Bone marrow (tissue), 2 donors: Measurements from ENCODE around the gene MVB12B.
"Not testable (repeated sequence)": the region's sequence is repeated elsewhere in the genome, so short reads cannot be mapped to it uniquely, and the experiment has no call there.

ENCODE experiments used
- DNase-seq, 2 donors: peaks; one replicate each; lab custom pipeline; 2025; lab: John Stamatoyannopoulos, UW

MVB12B gene

GRCh38 chr9:126326228-126327005 lies at the start of gene MVB12B:
Gene MVB12B (plus strand): TSS chr9:126326829. CDS start chr9:126326930, 101 bp downstream.
- no peak for DNase-seq

GRCh38 chr9:126283799-126284465 lies 42.7 kb upstream of the MVB12B start:
- DNase-seq, result no peak

- not testable (repeated sequence) for DNase-seq
Observed at GRCh38 chr9:126285652-126286051, 41.0 kb upstream of the MVB12B start.

GRCh38 chr9:126287166-126287866 lies 39.3 kb upstream of the MVB12B start:
- no peak for DNase-seq

DNA sequence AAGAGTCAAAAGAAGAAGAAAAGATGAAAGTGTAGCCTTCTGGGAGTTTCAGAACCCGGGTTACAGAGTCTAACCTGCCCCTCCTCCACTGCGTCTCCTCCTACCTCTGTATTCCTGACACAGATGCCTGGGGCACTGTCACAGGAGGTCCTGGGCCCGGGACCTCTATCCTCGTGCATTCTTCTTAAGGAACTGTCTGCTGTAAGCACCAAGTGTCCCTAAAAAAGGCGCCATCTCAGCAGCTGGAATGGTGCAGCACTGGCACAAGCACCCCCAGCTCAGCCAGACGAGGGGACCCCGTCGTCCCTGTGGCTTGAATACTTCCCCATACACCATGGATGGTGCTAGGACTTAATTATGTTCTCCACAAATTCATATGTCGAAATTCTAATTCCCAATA lies 35.8 kb upstream of the MVB12B start:
- no peak for DNase-seq

DNA sequence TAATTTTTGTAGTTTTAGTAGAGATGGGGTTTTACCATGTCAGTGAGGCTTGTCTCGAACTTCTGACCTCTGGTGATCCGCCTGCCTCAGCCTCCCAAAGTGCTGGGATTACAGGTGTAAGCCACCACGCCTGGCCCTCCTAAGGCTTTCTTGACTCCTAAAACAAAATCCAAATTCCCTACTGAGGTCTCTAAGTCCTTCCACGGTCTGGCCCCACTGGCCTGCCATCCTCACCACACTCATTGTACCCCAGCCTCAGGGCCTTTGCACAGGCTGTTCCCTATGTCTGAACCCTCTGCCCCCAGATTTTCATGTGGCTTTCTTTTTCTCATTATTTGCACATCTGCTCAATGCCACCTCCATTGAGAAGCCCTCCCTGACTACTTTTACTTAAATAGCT lies 34.7 kb upstream of the MVB12B start:
- DNase-seq, result no peak

- DNase-seq, result no peak
Observed at GRCh38 chr9:126292736-126293521, 33.7 kb upstream of the MVB12B start.

GRCh38 chr9:126293522-126293889 lies 33.1 kb upstream of the MVB12B start:
- no peak for DNase-seq

DNA sequence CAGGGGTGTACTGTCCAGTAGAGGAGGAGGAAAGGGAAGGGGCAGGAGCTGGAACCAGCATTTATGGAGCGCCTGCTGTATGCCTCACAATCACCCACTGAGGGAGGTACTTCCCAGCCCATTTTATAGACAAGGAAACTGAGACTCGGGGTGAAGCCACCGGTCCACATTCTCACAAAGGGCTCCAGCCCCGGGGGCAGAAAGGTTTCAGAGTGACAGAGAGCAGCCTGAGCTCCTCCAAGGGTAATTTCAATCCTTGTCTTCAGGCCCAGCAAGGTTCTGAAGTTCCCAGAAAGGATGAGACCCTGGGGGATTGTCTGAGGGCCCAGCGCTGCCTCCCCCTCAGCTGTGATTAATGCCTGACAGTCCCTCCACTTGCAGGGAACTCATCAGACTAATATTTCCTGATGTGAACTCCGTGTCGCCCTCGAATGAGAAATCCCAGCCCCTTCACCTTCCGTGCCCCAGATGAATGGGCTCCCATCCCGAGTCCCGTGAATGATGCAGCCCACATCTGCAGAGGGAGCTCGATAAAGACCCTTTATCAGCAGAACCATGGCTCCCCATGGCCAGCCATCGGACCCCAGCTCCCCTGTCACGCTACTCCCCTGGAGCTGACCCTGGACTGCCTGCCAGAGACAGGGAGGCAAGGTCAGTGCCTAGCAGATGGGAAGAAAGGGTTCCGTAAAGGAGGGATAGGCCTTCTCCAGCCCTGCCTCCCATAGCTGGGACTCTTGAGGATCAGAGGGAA lies 32.1 kb upstream of the MVB12B start:
- DNase-seq, result no peak

GRCh38 chr9:126295082-126295477 lies 31.5 kb upstream of the MVB12B start:
- no peak for DNase-seq

DNA sequence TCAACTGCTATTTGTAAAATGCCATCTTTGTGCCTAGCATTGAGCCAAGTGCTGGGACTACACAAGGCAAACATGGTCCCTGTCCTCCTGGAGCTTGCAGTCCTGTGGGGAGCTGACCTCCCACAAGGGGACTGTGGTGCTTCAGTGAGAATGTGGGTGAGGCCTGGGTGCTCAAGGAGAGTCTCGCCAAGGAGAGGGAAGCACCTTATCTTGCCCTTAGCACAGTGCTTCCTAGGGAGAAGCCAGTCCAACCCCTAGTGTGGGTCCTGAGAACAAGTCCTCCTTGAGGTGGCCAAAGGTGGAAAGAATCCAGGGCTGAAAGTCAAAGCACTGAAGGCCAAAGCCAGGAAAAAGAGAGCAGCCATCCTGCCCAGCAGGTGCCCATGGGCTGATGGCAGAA lies 31.1 kb upstream of the MVB12B start:
- no peak for DNase-seq

- DNase-seq, result no peak
Observed at GRCh38 chr9:126295936-126296600, 30.6 kb upstream of the MVB12B start.

DNA sequence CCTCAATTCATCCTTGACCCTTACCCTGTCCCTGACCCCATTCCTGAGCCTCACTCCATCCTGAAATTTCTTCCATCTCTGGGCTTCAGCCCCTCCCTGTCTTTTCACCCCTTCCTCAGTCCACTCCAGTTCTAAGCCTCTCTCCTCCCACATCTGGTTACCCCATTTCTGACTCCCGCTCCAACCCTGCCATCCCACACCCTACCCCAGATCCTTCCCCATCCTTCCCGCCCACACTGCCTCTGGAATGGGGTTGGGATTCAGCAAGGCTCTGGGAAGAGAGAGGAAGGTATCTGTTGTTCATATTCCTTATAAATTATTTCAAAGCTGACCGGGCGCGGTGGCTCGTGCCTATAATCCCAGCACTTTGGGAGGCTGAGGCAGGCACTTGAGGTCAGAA lies 29.9 kb upstream of the MVB12B start:
- no peak for DNase-seq

DNA sequence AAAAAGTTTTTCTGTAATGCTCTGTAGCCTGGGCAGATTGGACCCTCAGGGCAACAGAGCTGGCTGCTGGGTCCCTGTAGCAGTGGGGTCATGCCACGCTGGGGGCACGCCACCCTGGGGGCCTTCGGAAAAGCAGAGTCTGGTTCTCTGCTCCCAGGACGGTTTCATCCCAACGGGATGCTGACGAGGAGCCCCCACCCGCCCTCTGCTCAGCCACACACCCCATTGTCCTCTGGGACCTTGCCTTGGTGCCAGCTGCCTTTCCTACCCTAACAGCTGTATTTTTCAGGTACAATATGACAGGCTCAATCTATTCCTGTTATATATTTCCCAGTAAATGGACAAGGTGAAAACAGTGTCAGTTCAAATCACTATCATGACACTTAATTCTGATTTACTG lies 29.0 kb upstream of the MVB12B start:
- DNase-seq, result no peak

GRCh38 chr9:126298063-126298801 lies 28.4 kb upstream of the MVB12B start:
- DNase-seq, result no peak

DNA sequence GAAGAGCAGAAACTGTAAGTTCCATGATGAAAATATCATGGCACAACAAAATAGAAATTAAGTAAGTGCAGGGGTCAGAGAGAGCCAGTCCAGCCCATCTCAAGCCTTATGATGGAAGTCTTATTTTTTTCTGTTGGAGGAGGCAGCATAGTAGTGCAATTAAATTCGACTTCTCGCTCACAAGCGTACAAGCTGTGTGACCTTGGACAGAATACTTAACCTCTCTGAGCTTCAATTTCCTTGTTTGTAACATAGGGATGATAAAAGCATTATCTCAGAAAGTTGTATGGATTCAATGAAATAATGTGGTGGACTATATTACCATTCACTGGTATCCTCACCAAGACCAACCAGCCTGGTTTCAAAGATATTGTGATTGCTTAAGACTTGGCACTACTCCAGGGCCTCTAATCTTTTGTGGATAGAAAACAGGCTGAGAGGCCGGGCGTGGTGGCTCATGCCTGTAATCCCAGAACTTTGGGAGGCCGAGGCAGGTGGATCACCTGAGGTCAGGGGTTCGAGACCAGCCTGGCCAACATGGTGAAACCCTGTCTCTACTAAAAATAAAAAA lies 26.8 kb upstream of the MVB12B start:
- no peak for DNase-seq

- no peak for DNase-seq
Observed at GRCh38 chr9:126301196-126301595, 25.4 kb upstream of the MVB12B start.

GRCh38 chr9:126301985-126302603 lies 24.5 kb upstream of the MVB12B start:
- DNase-seq, result peak in 1 of 2 donors; percentile 54

GRCh38 chr9:126302730-126303129 lies 23.9 kb upstream of the MVB12B start:
- no peak for DNase-seq
